H9 (cell line): Measurements from ENCODE around the gene IRF7. TPM values are rescaled to one million over a fixed set of nuclear protein-coding genes. Genes with fewer than 3 reads are reported as not detected.

Experiments
- DNase-seq: peaks from one replicate; pipeline ENCODE4 v3.0.0-alpha.2; 2017
- H2AFZ ChIP-seq: one replicate; pipeline ENCODE4 v1.6.1; 2013; ENCODE audit warnings: mild to moderate bottlenecking, low read length, control low read depth, moderate library complexity
- H2AK5ac ChIP-seq: 2 replicates; pipeline ENCODE4 v1.6.1; 2013; ENCODE audit warnings: low read length, control low read depth, mixed read lengths; ENCODE audit not compliant: insufficient read length
- H2BK120ac ChIP-seq: one replicate; pipeline ENCODE4 v1.6.1; 2013; ENCODE audit warnings: low read depth, mild to moderate bottlenecking, low read length, control low read depth, inconsistent platforms; ENCODE audit not compliant: poor library complexity, severe bottlenecking
- H2BK12ac ChIP-seq: 2 replicates; pipeline ENCODE4 v1.6.1; 2013; ENCODE audit warnings: low read length, control low read depth, mixed read lengths, low read depth; ENCODE audit not compliant: insufficient read length
- H2BK15ac ChIP-seq: 2 replicates; pipeline ENCODE4 v1.6.1; 2013; ENCODE audit warnings: low read depth, low read length, control low read depth
- H2BK20ac ChIP-seq: one replicate; pipeline ENCODE4 v1.6.1; 2013; ENCODE audit warnings: low read depth, mild to moderate bottlenecking, low read length, control low read depth, inconsistent platforms; ENCODE audit not compliant: poor library complexity, severe bottlenecking
- H2BK5ac ChIP-seq: 2 replicates; pipeline ENCODE4 v1.6.1; 2013; ENCODE audit warnings: low read length, control low read depth, mixed read lengths; ENCODE audit not compliant: insufficient read length
- H3K14ac ChIP-seq: 2 replicates; pipeline ENCODE4 v1.6.1; 2013; ENCODE audit warnings: low read length, control low read depth; ENCODE audit not compliant: insufficient read depth
- H3K18ac ChIP-seq: 2 replicates; pipeline ENCODE4 v1.6.1; 2013; ENCODE audit warnings: low read depth, mild to moderate bottlenecking, mixed read lengths, low read length, control low read depth; ENCODE audit not compliant: insufficient read length
- H3K23ac ChIP-seq: 2 replicates; pipeline ENCODE4 v1.6.1; 2013; ENCODE audit warnings: low read length, control low read depth, mixed read lengths, low read depth; ENCODE audit not compliant: insufficient read length
- H3K23me2 ChIP-seq: 2 replicates; pipeline ENCODE4 v1.6.1; 2013; ENCODE audit warnings: low read depth, mild to moderate bottlenecking, mixed read lengths, low read length, control low read depth; ENCODE audit not compliant: insufficient read length, poor library complexity, severe bottlenecking
- H3K27ac ChIP-seq: 2 replicates; pipeline ENCODE4 v1.5.1; 2013; ENCODE audit warnings: low read length, control low read depth, mixed read lengths, low read depth; ENCODE audit not compliant: insufficient read length
- H3K27me3 ChIP-seq: 2 replicates; pipeline ENCODE4 v1.6.1; 2013; ENCODE audit warnings: low read length, control low read depth, inconsistent platforms; ENCODE audit not compliant: insufficient read depth
- H3K4ac ChIP-seq: 2 replicates; pipeline ENCODE4 v1.6.1; 2013; ENCODE audit warnings: low read depth, mild to moderate bottlenecking, control low read depth, inconsistent platforms, low read length, moderate library complexity
- H3K4me1 ChIP-seq: 2 replicates; pipeline ENCODE4 v1.6.1; 2013; ENCODE audit warnings: low read length, control low read depth, inconsistent platforms; ENCODE audit not compliant: insufficient read depth
- H3K4me2 ChIP-seq: 2 replicates; pipeline ENCODE4 v1.6.1; 2013; ENCODE audit warnings: low read length, control low read depth, mixed read lengths; ENCODE audit not compliant: insufficient read length, insufficient read depth
- H3K56ac ChIP-seq: 2 replicates; pipeline ENCODE4 v1.6.1; 2013; ENCODE audit warnings: low read depth, mild to moderate bottlenecking, mixed read lengths, low read length, control low read depth; ENCODE audit not compliant: insufficient read length
- H3K79me1 ChIP-seq: 2 replicates; pipeline ENCODE4 v1.6.1; 2013; ENCODE audit warnings: low read depth, mild to moderate bottlenecking, moderate library complexity, low read length, control low read depth, inconsistent platforms; ENCODE audit not compliant: insufficient read depth, poor library complexity, severe bottlenecking
- H3K79me2 ChIP-seq: 2 replicates; pipeline ENCODE4 v1.6.1; 2013; ENCODE audit warnings: low read length, control low read depth, inconsistent platforms; ENCODE audit not compliant: insufficient read depth
- H3K9ac ChIP-seq: 2 replicates; pipeline ENCODE4 v1.6.1; 2013; ENCODE audit warnings: low read length, control low read depth, mixed read lengths; ENCODE audit not compliant: insufficient read length; ENCODE audit errors: extremely low read depth
- H3K9me3 ChIP-seq: one replicate; pipeline ENCODE4 v1.6.1; 2013; ENCODE audit warnings: low read depth, low read length, inconsistent platforms; ENCODE audit not compliant: control insufficient read depth
- H3T11ph ChIP-seq: one replicate; pipeline ENCODE4 v1.6.1; 2013; ENCODE audit warnings: mild to moderate bottlenecking, low read length, control low read depth, inconsistent platforms
- H4K20me1 ChIP-seq: one replicate; pipeline ENCODE4 v1.6.1; 2013; ENCODE audit not compliant: control insufficient read depth, insufficient read length, insufficient read depth
- H4K5ac ChIP-seq: 2 replicates; pipeline ENCODE4 v1.6.1; 2013; ENCODE audit warnings: low read depth, mild to moderate bottlenecking, mixed read lengths, low read length, control low read depth; ENCODE audit not compliant: insufficient read length
- H4K8ac ChIP-seq: replicated peaks from 2 replicates; pipeline ENCODE4 v1.6.1; 2013; ENCODE audit warnings: low read length, control low read depth, mixed read lengths, low read depth; ENCODE audit not compliant: insufficient read length
- H4K91ac ChIP-seq: 2 replicates; pipeline ENCODE4 v1.6.1; 2013; ENCODE audit warnings: low read depth, mild to moderate bottlenecking, moderate library complexity, mixed read lengths, low read length, control low read depth; ENCODE audit not compliant: insufficient read length
- H3K27ac Mint-ChIP-seq, 3 experiments: 2 replicates in 2 of 3; 3 replicates in 1 of 3; pipeline ENCODE4 v1.8.0; 2020 to 2021; ENCODE audit warnings: mixed read lengths in 3 of 3, mild to moderate bottlenecking in 1 of 3, moderate library complexity in 1 of 3
- H3K27me3 Mint-ChIP-seq: 2 replicates; pipeline ENCODE4 v1.8.0; 2021; ENCODE audit warnings: low read depth, mild to moderate bottlenecking, moderate library complexity, mixed read lengths
- H3K36me3 Mint-ChIP-seq, 3 experiments: 2 replicates in 2 of 3; 3 replicates in 1 of 3; pipeline ENCODE4 v1.8.0; 2020 to 2021; ENCODE audit warnings: low read depth in 3 of 3, mixed read lengths in 3 of 3; ENCODE audit not compliant: insufficient read depth in 1 of 3
- H3K4me1 Mint-ChIP-seq, 2 experiments: 2 replicates each; pipeline ENCODE4 v1.8.0; 2020; ENCODE audit warnings: mixed read lengths in 2 of 2
- H3K4me3 Mint-ChIP-seq, 2 experiments: 2 replicates in 1 of 2; 3 replicates in 1 of 2; pipeline ENCODE4 v1.8.0; 2020 to 2021; ENCODE audit warnings: mild to moderate bottlenecking in 2 of 2, mixed read lengths in 2 of 2, moderate library complexity in 1 of 2
- H3K9me3 Mint-ChIP-seq, 2 experiments: 2 replicates in 1 of 2; 3 replicates in 1 of 2; pipeline ENCODE4 v1.8.0; 2020; ENCODE audit warnings: mild to moderate bottlenecking in 2 of 2, mixed read lengths in 2 of 2, moderate library complexity in 1 of 2
- WGBS: extraction: QIAGEN DNeasy Blood & Tissue Kit; methylation state at CpG from one replicate; pipeline ENCODE4 v1.1.7; 2013; ENCODE audit warnings: missing lambda C conversion rate, low lambda C conversion rate, mixed read lengths; ENCODE audit not compliant: insufficient read length; ENCODE audit errors: extremely low coverage; 5-methylcytosine and 5-hydroxymethylcytosine counted together
- total RNA-seq: library from RNA; stranded (reverse); gene quantifications from 2 replicates; pipeline ENCODE4 v1.2.1, GENCODE V29; 2021
- TF ChIP-seq, protein P1 (sequence below): fragments of 200-600 bp; sonication (generic); conservative IDR thresholded peaks from 3 replicates; pipeline ENCODE4 v1.8.0; 2021; ENCODE audit warnings: antibody characterized with exemption, mild to moderate bottlenecking

IRF7 gene
- total RNA-seq, 1 experiment from 2014 or later: 9.8 TPM

DNA sequence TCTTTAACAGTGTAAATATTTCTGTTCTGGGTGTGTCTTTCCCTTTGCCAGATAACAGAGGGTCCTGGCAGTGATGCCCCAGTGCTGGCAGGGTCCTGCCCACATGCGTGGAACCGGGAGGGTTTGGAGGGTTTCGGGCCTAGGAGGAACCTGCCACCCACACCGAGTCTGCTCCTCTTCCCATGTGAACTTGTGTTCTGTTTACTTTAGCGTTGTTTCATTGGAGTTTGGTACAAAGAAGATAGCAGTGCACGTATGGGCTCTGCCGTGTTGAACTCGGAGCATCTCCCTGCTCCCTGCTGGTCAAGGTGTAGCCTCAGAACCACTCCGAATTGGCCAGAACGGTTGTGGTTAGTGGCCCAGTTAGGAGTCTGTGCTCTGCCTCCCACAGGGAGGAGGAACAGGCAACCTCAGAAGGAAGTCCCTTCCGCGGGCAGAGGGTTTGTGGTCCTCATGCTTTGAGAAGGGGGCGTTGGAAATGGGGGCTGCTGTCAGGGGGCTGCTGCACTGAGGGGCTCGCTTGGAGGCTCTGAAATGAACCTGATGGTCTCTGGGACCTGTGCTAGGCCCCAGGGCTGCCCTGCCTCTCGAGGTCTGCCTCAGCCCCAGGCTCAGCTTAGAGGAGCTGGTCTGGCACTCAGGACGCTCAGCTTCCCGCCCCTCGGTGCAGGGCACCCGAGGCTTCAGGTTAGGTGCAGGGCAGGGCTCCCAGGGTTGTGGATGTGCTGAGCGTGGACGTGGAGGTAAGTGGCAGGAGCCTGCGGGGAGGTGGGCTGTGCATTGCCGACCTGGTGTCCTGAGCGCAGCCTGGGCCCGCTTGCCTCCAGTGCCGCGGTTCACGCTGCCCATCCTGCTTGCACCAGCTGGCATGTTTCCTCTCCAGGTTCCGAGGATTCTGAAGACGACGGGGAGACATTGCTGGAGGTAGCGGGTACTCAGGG, 29.1 kb downstream of the IRF7 start:
- no CpG with 5 or more reads among the region's 32 CpGs for WGBS
- Histone ChIP-seq H3K56ac (no peak overlapping the region), H3K27me3 (no peaks in the 10 kb centered on the region), H3K79me2 (no peaks in the 10 kb centered on the region; the same call in 1 of the 2 replicates), H2BK15ac (no peak overlapping the region), H3K27ac (no peak overlapping the region), H3K9ac (no peak overlapping the region), H3K14ac (no peak overlapping the region), H2BK120ac (no peak overlapping the region), H3K23me2 (no peaks in the 10 kb centered on the region), H3T11ph (no peak overlapping the region), H3K4ac (no peak overlapping the region), H4K5ac (no peak overlapping the region), H2BK5ac (no peak overlapping the region), H3K4me2 (no peak overlapping the region), H4K20me1 (peaks cover 3% of the 10 kb centered on the region), H2BK12ac (no peak overlapping the region), H3K23ac (no peak overlapping the region), H2BK20ac (no peak overlapping the region), H4K8ac (no peak overlapping the region), H3K4me1 (no peaks in the 10 kb centered on the region), H2AFZ (no peak overlapping the region), H3K79me1 (peaks cover 7% of the 10 kb centered on the region), H2AK5ac (no peak overlapping the region), H3K18ac (no peak overlapping the region), H3K9me3 (no peaks in the 10 kb centered on the region), H4K91ac (no peak overlapping the region)
- Mint-ChIP-seq H3K27ac (peak overlapping the region in 2 of 3 experiments; percentile 21 to 73; a peak in 2 of 7 replicates), H3K4me1 (no peaks in the 10 kb centered on the region), H3K36me3 (peaks cover 44 to 83% (median 78%) of the 10 kb centered on the region in 3 experiments), H3K9me3 (no peaks in the 10 kb centered on the region), H3K4me3 (no peak overlapping the region), H3K27me3 (no peaks in the 10 kb centered on the region)
- TF ChIP-seq, protein P1, sequence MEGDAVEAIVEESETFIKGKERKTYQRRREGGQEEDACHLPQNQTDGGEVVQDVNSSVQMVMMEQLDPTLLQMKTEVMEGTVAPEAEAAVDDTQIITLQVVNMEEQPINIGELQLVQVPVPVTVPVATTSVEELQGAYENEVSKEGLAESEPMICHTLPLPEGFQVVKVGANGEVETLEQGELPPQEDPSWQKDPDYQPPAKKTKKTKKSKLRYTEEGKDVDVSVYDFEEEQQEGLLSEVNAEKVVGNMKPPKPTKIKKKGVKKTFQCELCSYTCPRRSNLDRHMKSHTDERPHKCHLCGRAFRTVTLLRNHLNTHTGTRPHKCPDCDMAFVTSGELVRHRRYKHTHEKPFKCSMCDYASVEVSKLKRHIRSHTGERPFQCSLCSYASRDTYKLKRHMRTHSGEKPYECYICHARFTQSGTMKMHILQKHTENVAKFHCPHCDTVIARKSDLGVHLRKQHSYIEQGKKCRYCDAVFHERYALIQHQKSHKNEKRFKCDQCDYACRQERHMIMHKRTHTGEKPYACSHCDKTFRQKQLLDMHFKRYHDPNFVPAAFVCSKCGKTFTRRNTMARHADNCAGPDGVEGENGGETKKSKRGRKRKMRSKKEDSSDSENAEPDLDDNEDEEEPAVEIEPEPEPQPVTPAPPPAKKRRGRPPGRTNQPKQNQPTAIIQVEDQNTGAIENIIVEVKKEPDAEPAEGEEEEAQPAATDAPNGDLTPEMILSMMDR: no peak
- DNase-seq: no peak
